Breast epithelium (tissue), 4 donors: ENCODE data around the gene ELMO1. TPM values are rescaled to one million over a fixed set of nuclear protein-coding genes. Genes with fewer than 3 reads are reported as not detected.
A peak's percentile ranks its signal among the peaks of the same experiment; 100 is the strongest.

ENCODE experiments used
- DNase-seq, 2 donors: peaks; one replicate each; pipeline ENCODE4 v3.0.0-alpha.2; 2019; ENCODE audit warnings: low spot score in 2 of 2
- H3K27ac ChIP-seq, 2 donors: fragments of 200-600 bp; sonication (generic) in 1 of 2; one replicate each; pipeline ENCODE4 v1.5.1; 2016 to 2019; ENCODE audit warnings: mild to moderate bottlenecking in 1 of 2
- H3K27me3 ChIP-seq, 2 donors: fragments of 200-600 bp; sonication (generic) in 1 of 2; one replicate each; pipeline versions ENCODE4 v1.5.1 to v1.6.0; 2017 to 2019; ENCODE audit warnings: control low read depth in 1 of 2, mild to moderate bottlenecking in 1 of 2
- H3K36me3 ChIP-seq: fragments of 200-600 bp; one replicate; pipeline ENCODE4 v1.5.1; 2019
- H3K4me1 ChIP-seq, 2 donors: fragments of 200-600 bp; sonication (generic); one replicate each; pipeline ENCODE4 v1.5.1; 2016 to 2019; ENCODE audit warnings: control low read depth in 1 of 2
- H3K4me3 ChIP-seq, 3 donors: fragments of 200-600 bp; sonication (generic); 1 replicate in 2 of 3; 2 replicates in 1 of 3; pipeline ENCODE4 v1.5.1; 2016 to 2019; ENCODE audit warnings: mild to moderate bottlenecking in 3 of 3, moderate library complexity in 2 of 3
- H3K9me3 ChIP-seq, 2 donors: fragments of 200-600 bp; sonication (generic) in 1 of 2; one replicate each; pipeline ENCODE4 v1.5.1; 2016 to 2019; ENCODE audit warnings: control low read depth in 1 of 2
- POLR2A ChIP-seq: fragments of 450-650 bp; IDR thresholded peaks from one replicate; pipeline ENCODE4 v1.6.1; 2016; ENCODE audit warnings: antibody characterized with exemption, mild to moderate bottlenecking, moderate library complexity
- POLR2AphosphoS5 ChIP-seq, 3 donors: sonication (generic); formaldehyde crosslinking; IDR thresholded peaks; one replicate each; pipeline ENCODE4 v1.6.1; 2017; ENCODE audit warnings: antibody characterized with exemption in 3 of 3
- intact Hi-C: fragments of 100-400 bp; cut with DNase I; formaldehyde crosslinking; loops from one replicate; pipeline ENCODE4 v1.15.1; 2023; ENCODE audit warnings: low total_unique reads
- total RNA-seq, 3 donors: library from RNA; depleted of rRNA; stranded (reverse); fragments of >200 nt; gene quantifications; one replicate each; pipeline ENCODE4 v1.1.0, GENCODE V29; 2016
- TF ChIP-seq, protein P1 (sequence below), 3 donors: fragments of 450-650 bp; IDR thresholded peaks; one replicate each; pipeline ENCODE4 v1.5.1; 2016 to 2017; ENCODE audit warnings: antibody characterized with exemption in 3 of 3, mild to moderate bottlenecking in 3 of 3, moderate library complexity in 3 of 3

ELMO1 gene
- total RNA-seq, 3 donors from 2014 or later = 49.5 to 110 (median 66.9) TPM

- H3K36me3 ChIP-seq = no peaks in the 10 kb centered on the region
- H3K27me3 ChIP-seq = no peaks in the 10 kb centered on the region
- intact Hi-C loops = no loop called here
- DNase-seq = no peak
- peaks cover 4 to 5% of the 10 kb centered on the region in 2 donors for H3K4me1 ChIP-seq
- no peaks in the 10 kb centered on the region for H3K9me3 ChIP-seq
- no peak overlapping the region for H3K4me3 ChIP-seq
- H3K27ac ChIP-seq = no peak overlapping the region
- no peak for TF ChIP-seq POLR2AphosphoS5 (IDR thresholded peaks at IDR 0.05)
Observed at GRCh38 chr7:37205451-37205850, 243.2 kb downstream of the ELMO1 start.

- Histone ChIP-seq H3K4me3 (no peak overlapping the region), H3K9me3 (no peaks in the 10 kb centered on the region), H3K27ac (peak overlapping the region in 1 of 2 donors; percentile 79), H3K4me1 (peaks cover 0 to 5% of the 10 kb centered on the region in 2 donors), H3K27me3 (no peaks in the 10 kb centered on the region), H3K36me3 (no peaks in the 10 kb centered on the region)
- DNase-seq = no peak
- intact Hi-C loops = no loop called here
- TF ChIP-seq POLR2A (no peak), POLR2AphosphoS5 (IDR thresholded peaks at IDR 0.05) (no peak)
- TF ChIP-seq, protein P1, sequence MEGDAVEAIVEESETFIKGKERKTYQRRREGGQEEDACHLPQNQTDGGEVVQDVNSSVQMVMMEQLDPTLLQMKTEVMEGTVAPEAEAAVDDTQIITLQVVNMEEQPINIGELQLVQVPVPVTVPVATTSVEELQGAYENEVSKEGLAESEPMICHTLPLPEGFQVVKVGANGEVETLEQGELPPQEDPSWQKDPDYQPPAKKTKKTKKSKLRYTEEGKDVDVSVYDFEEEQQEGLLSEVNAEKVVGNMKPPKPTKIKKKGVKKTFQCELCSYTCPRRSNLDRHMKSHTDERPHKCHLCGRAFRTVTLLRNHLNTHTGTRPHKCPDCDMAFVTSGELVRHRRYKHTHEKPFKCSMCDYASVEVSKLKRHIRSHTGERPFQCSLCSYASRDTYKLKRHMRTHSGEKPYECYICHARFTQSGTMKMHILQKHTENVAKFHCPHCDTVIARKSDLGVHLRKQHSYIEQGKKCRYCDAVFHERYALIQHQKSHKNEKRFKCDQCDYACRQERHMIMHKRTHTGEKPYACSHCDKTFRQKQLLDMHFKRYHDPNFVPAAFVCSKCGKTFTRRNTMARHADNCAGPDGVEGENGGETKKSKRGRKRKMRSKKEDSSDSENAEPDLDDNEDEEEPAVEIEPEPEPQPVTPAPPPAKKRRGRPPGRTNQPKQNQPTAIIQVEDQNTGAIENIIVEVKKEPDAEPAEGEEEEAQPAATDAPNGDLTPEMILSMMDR (IDR thresholded peaks at IDR 0.05) = no peak
Observed at GRCh38 chr7:37201876-37202198, 246.8 kb downstream of the ELMO1 start.

- Histone ChIP-seq H3K4me1 (peaks cover 0 to 5% of the 10 kb centered on the region in 2 donors), H3K27ac (peak overlapping the region; percentile 71 to 79), H3K9me3 (no peaks in the 10 kb centered on the region), H3K36me3 (no peaks in the 10 kb centered on the region), H3K4me3 (no peak overlapping the region), H3K27me3 (no peaks in the 10 kb centered on the region)
- TF ChIP-seq POLR2A (no peak), POLR2AphosphoS5 (IDR thresholded peaks at IDR 0.05) (peak; percentile 78 to 90 (median 83))
- TF ChIP-seq, protein P1 (IDR thresholded peaks at IDR 0.05) = peak; percentile 51 to 84 (median 75)
- intact Hi-C loops = no loop called here
- DNase-seq = peak; percentile 78 to 79
Observed at GRCh38 chr7:37201003-37201875, 247.4 kb downstream of the ELMO1 start.

GRCh38 chr7:37198906-37199485 lies 249.7 kb downstream of the ELMO1 start:
- intact Hi-C loops = no loop called here
- H3K9me3 ChIP-seq = no peaks in the 10 kb centered on the region
- H3K4me1 ChIP-seq = peaks cover 0 to 5% of the 10 kb centered on the region in 2 donors
- TF ChIP-seq POLR2A (no peak), POLR2AphosphoS5 (IDR thresholded peaks at IDR 0.05) (no peak)
- TF ChIP-seq, protein P1 (IDR thresholded peaks at IDR 0.05) = peak; percentile 77 to 81 (median 80)
- DNase-seq = peak; percentile 57 to 77
- no peak overlapping the region for H3K27ac ChIP-seq
- H3K36me3 ChIP-seq = no peaks in the 10 kb centered on the region
- no peaks in the 10 kb centered on the region for H3K27me3 ChIP-seq
- H3K4me3 ChIP-seq = no peak overlapping the region

GRCh38 chr7:37198041-37198905 lies 250.4 kb downstream of the ELMO1 start:
- H3K4me1 ChIP-seq = peaks cover 0 to 5% of the 10 kb centered on the region in 2 donors
- intact Hi-C loops = no loop called here
- no peaks in the 10 kb centered on the region for H3K9me3 ChIP-seq

More at GRCh38 chr7:37198041-37198905, 250.4 kb downstream of the ELMO1 start:
- H3K36me3 ChIP-seq = no peaks in the 10 kb centered on the region
- no peak for TF ChIP-seq POLR2AphosphoS5 (IDR thresholded peaks at IDR 0.05)
- no peak for TF ChIP-seq POLR2A
- TF ChIP-seq, protein P1 (IDR thresholded peaks at IDR 0.05) = no peak
- DNase-seq = no peak
- H3K4me3 ChIP-seq = no peak overlapping the region
- H3K27me3 ChIP-seq = no peaks in the 10 kb centered on the region
- no peak overlapping the region for H3K27ac ChIP-seq
